HFF-Myc (cell line): Measurements from ENCODE around the gene GARIN1A.

Source experiments
- DNase-seq: peaks from one replicate; pipeline ENCODE4 v3.0.0-alpha.2; 2011; ENCODE audit warnings: low read depth; ENCODE audit errors: extremely low read depth
- H3K4me3 ChIP-seq: replicated peaks from 2 replicates; pipeline ENCODE4 v1.5.1; 2011; ENCODE audit warnings: low read depth, mild to moderate bottlenecking, control low read depth, low read length
- TF ChIP-seq, protein P1 (sequence below): IDR thresholded peaks from 2 replicates; pipeline ENCODE4 v1.5.1; 2012; ENCODE audit warnings: mild to moderate bottlenecking, low read depth, low read length, control low read depth; ENCODE audit errors: missing control alignments

The GARIN1A gene

GRCh38 chr7:128708824-128709223 is 36.7 kb downstream of the GARIN1A start:
- no peak for DNase-seq
- H3K4me3 ChIP-seq = no peak overlapping the region
- TF ChIP-seq, protein P1, sequence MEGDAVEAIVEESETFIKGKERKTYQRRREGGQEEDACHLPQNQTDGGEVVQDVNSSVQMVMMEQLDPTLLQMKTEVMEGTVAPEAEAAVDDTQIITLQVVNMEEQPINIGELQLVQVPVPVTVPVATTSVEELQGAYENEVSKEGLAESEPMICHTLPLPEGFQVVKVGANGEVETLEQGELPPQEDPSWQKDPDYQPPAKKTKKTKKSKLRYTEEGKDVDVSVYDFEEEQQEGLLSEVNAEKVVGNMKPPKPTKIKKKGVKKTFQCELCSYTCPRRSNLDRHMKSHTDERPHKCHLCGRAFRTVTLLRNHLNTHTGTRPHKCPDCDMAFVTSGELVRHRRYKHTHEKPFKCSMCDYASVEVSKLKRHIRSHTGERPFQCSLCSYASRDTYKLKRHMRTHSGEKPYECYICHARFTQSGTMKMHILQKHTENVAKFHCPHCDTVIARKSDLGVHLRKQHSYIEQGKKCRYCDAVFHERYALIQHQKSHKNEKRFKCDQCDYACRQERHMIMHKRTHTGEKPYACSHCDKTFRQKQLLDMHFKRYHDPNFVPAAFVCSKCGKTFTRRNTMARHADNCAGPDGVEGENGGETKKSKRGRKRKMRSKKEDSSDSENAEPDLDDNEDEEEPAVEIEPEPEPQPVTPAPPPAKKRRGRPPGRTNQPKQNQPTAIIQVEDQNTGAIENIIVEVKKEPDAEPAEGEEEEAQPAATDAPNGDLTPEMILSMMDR = no peak

DNA sequence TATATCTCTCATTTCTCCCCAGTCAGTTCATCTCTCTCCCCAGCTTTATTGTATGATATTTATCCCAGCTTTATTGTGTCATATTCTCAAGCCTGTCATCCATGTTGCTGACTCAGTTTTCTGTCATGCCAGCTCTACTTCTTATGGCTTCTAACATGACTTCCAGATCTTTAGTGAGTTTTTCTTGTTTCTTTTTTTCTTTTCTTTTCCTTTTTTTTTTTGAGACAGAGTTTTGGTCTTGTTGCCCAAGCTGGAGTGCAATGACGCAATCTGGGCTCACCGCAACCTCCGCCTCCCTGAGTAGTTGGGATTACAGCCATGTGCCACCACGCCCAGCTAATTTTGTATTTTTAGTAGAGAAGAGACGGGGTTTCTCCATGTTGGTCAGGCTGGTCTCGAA is 38.4 kb downstream of the GARIN1A start:
- DNase-seq = no peak
- TF ChIP-seq, protein P1 = no peak
- H3K4me3 ChIP-seq = no peak overlapping the region

DNA sequence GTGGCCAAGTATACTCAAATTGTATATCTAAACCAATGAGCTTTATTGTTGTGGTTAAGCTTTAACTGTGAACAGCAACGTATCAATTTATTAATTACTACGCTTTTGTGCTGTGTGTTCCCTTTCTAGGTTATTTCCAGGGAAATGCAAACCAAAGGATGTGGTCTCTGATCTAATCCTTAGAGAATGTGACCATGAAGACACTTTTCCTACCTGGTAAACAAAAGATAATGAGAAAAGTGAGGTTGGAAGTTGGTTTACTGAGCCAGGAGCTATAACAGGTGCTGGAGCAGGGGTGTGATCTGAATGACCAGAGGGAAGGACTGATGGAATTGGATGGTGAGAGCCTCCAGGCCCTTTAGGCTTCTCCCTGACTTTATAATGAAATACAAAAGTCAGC is 41.7 kb downstream of the GARIN1A start:
- TF ChIP-seq, protein P1 = no peak
- no peak for DNase-seq
- H3K4me3 ChIP-seq = no peak overlapping the region

DNA sequence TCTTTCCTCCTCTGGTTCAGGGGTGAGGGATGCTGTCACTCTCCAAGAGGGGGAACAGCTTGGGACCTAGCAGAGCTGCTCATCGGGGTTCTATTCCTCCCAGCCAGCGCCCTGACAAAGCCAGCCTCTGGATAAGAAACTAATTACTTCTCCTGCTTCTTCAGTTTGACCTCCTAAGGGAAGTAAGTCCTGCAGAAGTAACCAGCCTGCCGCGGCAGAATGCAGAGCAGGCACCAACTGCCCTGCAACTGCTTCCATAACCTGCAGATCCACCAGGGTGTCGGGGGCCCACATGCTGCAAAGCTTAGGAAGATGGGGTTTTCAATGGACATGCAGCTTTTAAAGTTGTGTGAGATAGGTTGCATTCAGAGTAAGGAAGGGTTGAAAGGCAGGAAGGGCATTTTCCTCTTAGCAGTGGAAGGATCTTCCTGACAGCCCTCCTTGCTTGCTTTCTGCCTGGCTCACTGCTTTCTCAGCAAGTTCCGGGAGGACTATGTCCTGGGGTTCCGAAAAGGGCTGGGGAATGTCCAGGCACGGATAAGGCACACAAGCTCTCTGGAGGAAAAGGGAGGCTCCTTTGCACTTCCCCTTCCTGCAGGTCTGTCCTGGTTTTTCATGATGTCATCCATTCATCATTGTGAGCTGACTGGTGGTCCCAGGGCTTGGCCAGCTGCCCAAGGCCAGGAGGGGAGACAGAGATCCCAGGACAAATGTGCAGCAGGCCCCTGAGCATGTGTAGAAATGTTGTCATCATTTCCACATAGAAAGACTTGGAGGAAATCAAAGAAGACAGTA is 42.8 kb downstream of the GARIN1A start:
- H3K4me3 ChIP-seq = no peak overlapping the region
- TF ChIP-seq, protein P1 = no peak
- DNase-seq = no peak

DNA sequence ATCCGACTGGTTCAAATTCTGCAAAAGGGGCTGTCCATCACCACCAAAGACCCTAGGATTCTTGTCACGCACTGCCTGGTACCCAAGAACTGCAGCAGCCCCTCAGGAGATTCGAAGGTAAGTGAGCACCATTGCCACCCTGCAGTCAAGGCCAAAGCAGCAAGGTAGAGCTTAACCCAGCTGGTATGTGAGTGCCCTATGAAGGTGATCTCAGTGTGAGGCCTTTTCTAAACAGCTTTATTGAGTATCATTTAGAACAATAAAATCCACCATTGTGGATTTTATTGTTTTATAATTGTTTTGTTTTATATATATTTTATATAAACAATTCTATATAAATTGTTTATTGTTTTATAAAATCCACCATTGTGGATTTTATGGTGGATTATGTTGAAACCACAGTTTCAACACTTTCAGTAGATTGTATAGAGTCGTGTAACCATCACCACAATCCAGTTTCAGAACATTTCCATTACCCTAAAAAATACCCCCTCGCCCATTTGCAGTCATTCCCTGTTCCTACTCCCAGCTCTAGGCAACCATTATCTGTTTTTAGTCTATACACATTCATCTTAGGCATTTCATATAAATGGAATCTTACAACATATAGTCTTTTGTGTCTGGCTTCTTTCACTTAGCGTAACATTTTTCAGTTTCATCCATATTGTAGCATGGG is 47.0 kb downstream of the GARIN1A start:
- DNase-seq = no peak
- no peak overlapping the region for H3K4me3 ChIP-seq
- TF ChIP-seq, protein P1 = no peak

- DNase-seq = no peak
- TF ChIP-seq, protein P1 = no peak
- H3K4me3 ChIP-seq = no peak overlapping the region
Observed at GRCh38 chr7:128721376-128721775, 49.3 kb downstream of the GARIN1A start.
